Mesendoderm (in vitro differentiated cells): Measurements from ENCODE around the gene COQ7.
A peak's percentile ranks its signal among the peaks of the same experiment; 100 is the strongest.

ENCODE experiments used
- DNase-seq: peaks from one replicate; pipeline ENCODE4 v3.0.0; 2013
- H2AK5ac ChIP-seq: 2 replicates; pipeline ENCODE4 v1.6.1; 2013; ENCODE audit warnings: low read length, inconsistent platforms
- H2BK120ac ChIP-seq: 2 replicates; pipeline ENCODE4 v1.6.1; 2013; ENCODE audit warnings: low read depth, mild to moderate bottlenecking, low read length, moderate library complexity, mixed read lengths
- H2BK15ac ChIP-seq: replicated peaks from 2 replicates; pipeline ENCODE4 v1.6.1; 2013; ENCODE audit warnings: low read depth, mild to moderate bottlenecking, moderate library complexity
- H2BK5ac ChIP-seq: 2 replicates; pipeline ENCODE4 v1.6.1; 2013; ENCODE audit warnings: low read length, inconsistent platforms
- H3K18ac ChIP-seq: 2 replicates; pipeline ENCODE4 v1.6.1; 2013; ENCODE audit warnings: mild to moderate bottlenecking, low read length, mixed read lengths
- H3K23ac ChIP-seq: one replicate; pipeline ENCODE4 v1.6.1; 2013; ENCODE audit warnings: low read length
- H3K27ac ChIP-seq: 2 replicates; pipeline ENCODE4 v1.5.1; 2013; ENCODE audit warnings: low read depth, mild to moderate bottlenecking, inconsistent platforms, low read length, moderate library complexity
- H3K27me3 ChIP-seq: 2 replicates; pipeline ENCODE4 v1.6.1; 2013; ENCODE audit warnings: low read length, control low read depth, mild to moderate bottlenecking, inconsistent platforms; ENCODE audit not compliant: insufficient read depth, poor library complexity
- H3K36me3 ChIP-seq: 2 replicates; pipeline ENCODE4 v1.6.1; 2013; ENCODE audit warnings: low read length, inconsistent platforms; ENCODE audit not compliant: control insufficient read depth, insufficient read depth
- H3K4ac ChIP-seq: one replicate; pipeline ENCODE4 v1.6.1; 2013; ENCODE audit warnings: low read depth, mild to moderate bottlenecking, low read length, moderate library complexity
- H3K4me1 ChIP-seq: 2 replicates; pipeline ENCODE4 v1.6.1; 2013; ENCODE audit warnings: low read depth, low read length, inconsistent platforms; ENCODE audit not compliant: control insufficient read depth
- H3K4me2 ChIP-seq: 2 replicates; pipeline ENCODE4 v1.6.1; 2013; ENCODE audit warnings: low read length
- H3K4me3 ChIP-seq: 2 replicates; pipeline ENCODE4 v1.5.1; 2013; ENCODE audit warnings: mild to moderate bottlenecking, low read length
- H3K56ac ChIP-seq: one replicate; pipeline ENCODE4 v1.6.1; 2013; ENCODE audit warnings: low read length
- H3K79me1 ChIP-seq: 2 replicates; pipeline ENCODE4 v1.6.1; 2013; ENCODE audit warnings: low read length, inconsistent platforms
- H3K79me2 ChIP-seq: 2 replicates; pipeline ENCODE4 v1.6.1; 2013; ENCODE audit warnings: mild to moderate bottlenecking, low read length; ENCODE audit not compliant: control insufficient read depth, insufficient read depth
- H3K9ac ChIP-seq: 2 replicates; pipeline ENCODE4 v1.6.1; 2013; ENCODE audit warnings: low read length, inconsistent platforms
- H4K5ac ChIP-seq: one replicate; pipeline ENCODE4 v1.6.1; 2013; ENCODE audit warnings: low read length
- H4K8ac ChIP-seq: one replicate; pipeline ENCODE4 v1.6.1; 2013; ENCODE audit warnings: low read depth, mild to moderate bottlenecking, control low read depth, low read length, moderate library complexity
- WGBS: extraction: QIAGEN DNeasy Blood & Tissue Kit; methylation state at CpG from one replicate; pipeline ENCODE4 v1.1.7; 2013; ENCODE audit warnings: low lambda C conversion rate, missing lambda C conversion rate; ENCODE audit not compliant: insufficient coverage; ENCODE audit errors: extremely low coverage; 5-methylcytosine and 5-hydroxymethylcytosine counted together

The COQ7 gene

DNA sequence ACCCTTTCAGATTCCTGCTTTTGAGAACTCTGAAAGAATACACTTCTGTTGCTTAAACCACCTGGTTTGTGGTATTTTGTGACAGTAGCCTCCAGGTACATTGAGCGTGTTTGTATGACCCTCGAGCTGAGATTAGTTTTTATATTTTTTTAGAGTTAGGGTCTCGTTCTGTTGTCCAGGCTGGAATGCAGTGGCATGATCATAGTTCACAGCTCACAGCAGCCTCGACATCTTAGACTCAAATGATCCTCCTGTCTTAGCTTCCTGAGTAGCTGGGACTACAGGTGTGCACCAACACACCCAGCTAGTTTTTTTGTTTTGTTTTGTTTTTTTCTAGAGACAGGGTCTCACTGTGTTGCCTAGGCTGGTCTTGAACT is 41.9 kb downstream of the COQ7 start:
- H3K27ac ChIP-seq: no peak overlapping the region
- H3K36me3 ChIP-seq: no peaks in the 10 kb centered on the region
- no CpG with 5 or more reads among the region's 4 CpGs for WGBS
- H3K4me3 ChIP-seq: no peak overlapping the region
- no peak overlapping the region for H2AK5ac ChIP-seq
- H2BK15ac ChIP-seq: no peak overlapping the region
- no peaks in the 10 kb centered on the region for H3K27me3 ChIP-seq
- H2BK120ac ChIP-seq: no peak overlapping the region
- H3K9ac ChIP-seq: no peak overlapping the region
- DNase-seq: no peak
- no peak overlapping the region for H2BK5ac ChIP-seq
- H3K4me2 ChIP-seq: no peak overlapping the region
- H4K8ac ChIP-seq: no peak overlapping the region
- H3K23ac ChIP-seq: no peak overlapping the region
- no peak overlapping the region for H3K18ac ChIP-seq
- H3K56ac ChIP-seq: no peak overlapping the region
- no peaks in the 10 kb centered on the region for H3K79me1 ChIP-seq
- H3K4ac ChIP-seq: no peak overlapping the region
- H4K5ac ChIP-seq: no peak overlapping the region
- H3K4me1 ChIP-seq: peaks cover 2% of the 10 kb centered on the region
- H3K79me2 ChIP-seq: no peaks in the 10 kb centered on the region

DNA sequence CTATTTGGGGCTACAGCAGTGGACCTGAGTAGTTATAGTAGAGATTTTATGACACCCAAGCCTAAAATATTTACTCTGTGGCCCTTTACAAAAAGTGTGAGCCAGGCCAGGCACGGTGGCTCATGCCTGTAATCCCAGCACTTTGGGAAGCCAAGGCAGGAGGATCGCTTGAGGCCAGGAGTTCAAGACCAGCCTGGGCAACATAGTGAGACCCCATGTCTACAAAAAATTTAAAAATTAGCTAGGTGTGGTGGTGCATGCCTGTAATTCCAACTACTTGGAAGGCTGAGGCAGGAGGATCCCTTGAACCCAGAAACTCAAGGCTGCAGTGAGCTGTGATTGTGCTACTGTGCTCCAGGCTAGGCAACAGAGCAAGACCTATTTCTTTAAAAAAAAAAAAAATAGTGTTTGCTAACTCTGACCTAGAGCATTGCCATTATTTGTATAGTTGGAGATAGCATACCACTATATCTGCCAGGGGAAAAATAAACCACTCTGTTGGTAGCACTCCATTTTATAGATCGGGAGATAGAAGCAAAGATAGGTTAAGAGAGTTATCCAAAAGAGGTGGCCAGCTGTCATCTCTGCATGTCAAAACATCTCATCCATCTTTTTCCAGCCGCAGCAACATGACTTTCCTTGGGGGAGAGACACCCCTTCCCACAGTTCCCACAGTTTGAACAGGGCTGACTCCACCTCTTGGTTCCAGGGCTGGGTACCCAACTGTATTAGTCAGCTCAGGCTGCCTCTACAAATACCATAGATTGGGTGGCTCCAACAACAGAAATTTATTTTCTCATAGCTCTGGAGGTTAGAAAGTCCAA is 43.3 kb downstream of the COQ7 start:
- Histone ChIP-seq H3K79me1 (no peaks in the 10 kb centered on the region), H3K4ac (no peak overlapping the region), H2BK15ac (no peak overlapping the region), H3K9ac (no peak overlapping the region), H3K36me3 (no peaks in the 10 kb centered on the region), H3K18ac (no peak overlapping the region), H2BK5ac (no peak overlapping the region), H3K27ac (no peak overlapping the region), H2BK120ac (no peak overlapping the region), H3K56ac (no peak overlapping the region), H3K4me1 (peaks cover 2% of the 10 kb centered on the region), H3K4me3 (no peak overlapping the region), H4K8ac (no peak overlapping the region), H3K79me2 (no peaks in the 10 kb centered on the region), H3K27me3 (no peaks in the 10 kb centered on the region), H3K4me2 (no peak overlapping the region), H3K23ac (no peak overlapping the region), H4K5ac (no peak overlapping the region), H2AK5ac (no peak overlapping the region)
- no peak for DNase-seq
- no CpG with 5 or more reads among the region's 4 CpGs for WGBS

DNA sequence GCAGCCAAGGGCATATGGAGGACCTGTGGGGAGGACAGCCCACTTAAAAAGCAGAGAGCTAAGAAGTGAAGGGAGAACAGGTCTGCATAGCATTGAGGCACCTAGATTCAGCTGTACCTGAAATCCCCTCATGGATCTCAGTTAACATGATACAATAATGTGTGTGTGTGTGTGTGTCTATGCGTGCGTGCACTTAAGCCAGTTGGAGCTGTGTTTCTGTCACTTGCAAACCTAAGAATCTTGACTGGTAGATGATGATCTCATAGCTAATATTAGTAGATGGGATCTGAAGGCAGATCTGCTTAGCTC is 44.6 kb downstream of the COQ7 start:
- Histone ChIP-seq H3K4me3 (no peak overlapping the region), H2AK5ac (no peak overlapping the region), H3K56ac (no peak overlapping the region), H2BK15ac (no peak overlapping the region), H3K79me1 (no peaks in the 10 kb centered on the region), H3K18ac (no peak overlapping the region), H4K5ac (no peak overlapping the region), H4K8ac (no peak overlapping the region), H3K4me1 (peaks cover 3% of the 10 kb centered on the region), H3K9ac (no peak overlapping the region), H3K27ac (no peak overlapping the region), H3K4ac (no peak overlapping the region), H3K27me3 (no peaks in the 10 kb centered on the region), H3K36me3 (no peaks in the 10 kb centered on the region), H2BK5ac (no peak overlapping the region), H2BK120ac (no peak overlapping the region), H3K79me2 (no peaks in the 10 kb centered on the region), H3K4me2 (no peak overlapping the region), H3K23ac (no peak overlapping the region)
- DNase-seq: no peak
- WGBS: no CpG with 5 or more reads among the region's 2 CpGs

DNA sequence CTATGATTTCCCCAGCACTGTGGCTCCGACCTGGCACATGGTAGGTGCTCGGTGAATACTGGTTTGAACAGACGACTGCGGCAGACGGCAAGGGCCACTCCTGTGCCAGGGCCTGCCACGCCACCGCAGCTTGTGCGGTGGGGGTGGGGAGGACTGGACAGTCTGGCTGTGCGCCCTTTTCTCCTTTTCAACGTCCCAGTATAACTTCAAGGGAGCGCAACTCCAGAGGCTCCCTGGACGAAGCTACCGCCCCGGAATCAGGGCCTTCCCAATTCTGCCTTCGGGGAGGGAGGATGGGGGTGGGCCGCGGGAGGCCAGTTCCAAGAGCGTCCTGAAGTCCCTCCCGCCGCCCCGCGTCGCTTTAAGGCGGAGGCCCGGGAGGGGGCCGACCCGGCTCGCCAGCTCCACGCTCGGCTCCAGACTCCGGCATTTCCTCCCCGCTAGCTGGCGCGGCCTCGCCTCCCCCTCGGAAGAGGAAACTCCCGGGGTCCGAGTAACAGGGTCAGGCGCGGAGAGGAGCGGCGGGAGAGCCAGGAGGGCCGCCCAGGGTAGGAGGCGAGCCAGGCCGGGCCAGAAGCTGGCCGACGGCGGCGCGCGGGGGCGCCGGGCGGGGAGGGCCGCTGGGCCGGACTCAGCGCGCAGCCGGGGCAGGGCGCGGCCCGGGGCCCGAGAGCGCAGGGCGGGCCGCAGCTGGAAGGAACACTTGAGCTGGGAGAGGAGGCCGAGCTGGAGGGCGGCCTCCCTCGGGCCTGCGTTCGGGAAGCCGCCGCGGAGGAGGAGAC is 46.4 kb downstream of the COQ7 start, which contains the start of gene ITPRIPL2:
Gene ITPRIPL2 (plus strand): TSS at position 388 of the 782 bp plus-strand sequence. CDS start 498 bp downstream, outside the sequence.
- H2BK5ac ChIP-seq: peak within 1 kb of the TSS; percentile 52
- H3K18ac ChIP-seq: peak within 1 kb of the TSS; percentile 75
- peak within 1 kb of the TSS; percentile 60 for H3K4ac ChIP-seq
- H3K4me1 ChIP-seq: peaks cover 4% of the 10 kb centered on the region
- no peaks in the 10 kb centered on the region for H3K27me3 ChIP-seq
- peak within 1 kb of the TSS; percentile 95 for H4K8ac ChIP-seq
- no peaks in the 10 kb centered on the region for H3K79me1 ChIP-seq
- no peak within 1 kb of the TSS for H3K23ac ChIP-seq
- no peaks in the 10 kb centered on the region for H3K36me3 ChIP-seq
- no peak within 1 kb of the TSS for H2BK120ac ChIP-seq
- peak; percentile 88 for DNase-seq
- H3K56ac ChIP-seq: peak within 1 kb of the TSS; percentile 87
- H4K5ac ChIP-seq: no peak within 1 kb of the TSS
- H3K4me2 ChIP-seq: peak within 1 kb of the TSS; percentile 32
- H2BK15ac ChIP-seq: no peak within 1 kb of the TSS
- peak within 1 kb of the TSS; percentile 40 for H3K27ac ChIP-seq
- no CpG with 5 or more reads among the region's 74 CpGs for WGBS
- no peaks in the 10 kb centered on the region for H3K79me2 ChIP-seq
- H2AK5ac ChIP-seq: no peak within 1 kb of the TSS
- peak within 1 kb of the TSS; percentile 50 for H3K4me3 ChIP-seq
- H3K9ac ChIP-seq: peak within 1 kb of the TSS; percentile 80

DNA sequence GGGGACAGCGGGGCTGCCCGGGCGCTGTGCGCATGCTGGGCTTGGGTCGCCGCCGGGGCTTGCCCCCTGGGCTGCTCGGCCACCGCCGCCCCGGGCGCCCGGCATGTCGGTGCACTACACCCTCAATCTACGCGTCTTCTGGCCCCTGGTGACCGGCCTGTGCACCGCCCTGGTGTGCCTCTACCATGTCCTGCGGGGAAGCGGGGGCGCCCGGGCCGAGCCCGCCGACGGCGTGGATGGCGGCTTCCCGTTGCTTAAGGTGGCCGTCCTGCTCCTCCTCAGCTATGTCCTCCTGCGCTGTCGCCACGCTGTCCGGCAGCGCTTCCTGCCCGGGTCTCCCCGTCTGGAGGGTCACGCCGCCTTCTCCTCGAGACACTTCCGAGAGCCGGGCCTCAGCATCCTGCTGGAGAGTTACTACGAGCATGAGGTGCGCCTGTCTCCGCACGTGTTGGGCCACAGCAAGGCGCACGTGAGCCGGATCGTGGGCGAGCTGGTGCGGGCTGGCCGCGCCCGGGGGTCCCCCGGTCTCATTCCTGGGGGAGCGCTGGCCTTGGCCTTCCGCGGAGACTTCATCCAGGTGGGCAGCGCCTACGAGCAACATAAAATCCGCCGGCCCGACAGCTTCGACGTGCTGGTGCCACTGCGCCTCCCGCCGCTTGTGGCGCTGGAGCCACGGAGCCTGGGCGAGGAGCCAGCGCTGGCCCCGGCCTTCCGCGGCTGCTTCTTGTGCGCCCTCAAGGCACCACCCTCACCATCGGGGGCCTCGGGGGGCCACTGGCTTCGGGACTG is 47.1 kb downstream of the COQ7 start:
- DNase-seq: peak; percentile 85
- Histone ChIP-seq H2BK15ac (no peak overlapping the region), H2BK120ac (no peak overlapping the region), H3K4me2 (peak overlapping the region; percentile 24), H3K4me1 (peaks cover 4% of the 10 kb centered on the region), H3K56ac (peak overlapping the region; percentile 87), H3K36me3 (no peaks in the 10 kb centered on the region), H3K27ac (peak overlapping the region; percentile 40), H3K79me2 (no peaks in the 10 kb centered on the region), H2BK5ac (no peak overlapping the region), H3K4me3 (peak overlapping the region; percentile 50), H3K79me1 (no peaks in the 10 kb centered on the region), H3K9ac (peak overlapping the region; percentile 80), H3K27me3 (no peaks in the 10 kb centered on the region), H4K8ac (peak overlapping the region; percentile 95), H3K4ac (peak overlapping the region; percentile 60), H4K5ac (no peak overlapping the region), H2AK5ac (no peak overlapping the region), H3K23ac (no peak overlapping the region), H3K18ac (peak overlapping the region; percentile 75)
- WGBS: no CpG with 5 or more reads among the region's 80 CpGs
